HepG2 (cell line): Measurements from ENCODE around the gene AP2S1. TPM values are rescaled to one million over a fixed set of nuclear protein-coding genes. Genes with fewer than 3 reads are reported as not detected.

Experiments
- HOXA5 ChIP-seq: sonication (generic); formaldehyde crosslinking; IDR thresholded peaks from 2 replicates; pipeline ENCODE4 v1.4.0; 2020; ENCODE audit warnings: missing genetic modification reagents
- LRRFIP1 ChIP-seq: sonication (generic); formaldehyde crosslinking; conservative IDR thresholded peaks from 2 replicates; pipeline ENCODE4 v1.4.0; 2020; ENCODE audit warnings: missing genetic modification reagents
- MIER2 ChIP-seq: IDR thresholded peaks from 2 replicates; pipeline ENCODE4 v1.6.1; 2016; ENCODE audit warnings: missing biosample characterization, missing genetic modification reagents
- MTERF4 ChIP-seq: sonication (generic); formaldehyde crosslinking; IDR thresholded peaks from 2 replicates; pipeline ENCODE4 v1.8.0; 2023; ENCODE audit warnings: mild to moderate bottlenecking, missing genetic modification reagents
- PHF20 ChIP-seq: sonication (generic); formaldehyde crosslinking; IDR thresholded peaks from 2 replicates; pipeline ENCODE4 v1.5.0; 2020; ENCODE audit warnings: mild to moderate bottlenecking, missing genetic modification reagents
- PHF5A ChIP-seq: IDR thresholded peaks from one replicate; pipeline ENCODE4 v1.6.1; 2018; ENCODE audit warnings: low read depth, missing genetic modification reagents; ENCODE audit not compliant: unreplicated experiment
- SMAD3 ChIP-seq: sonication (generic); formaldehyde crosslinking; IDR thresholded peaks from 2 replicates; pipeline ENCODE4 v1.4.0; 2020; ENCODE audit warnings: missing genetic modification reagents
- SRSF4 ChIP-seq: fragments of 200-400 bp; formaldehyde crosslinking; IDR thresholded peaks from one replicate; pipeline ENCODE4 v1.6.1; 2018; ENCODE audit warnings: mild to moderate bottlenecking, low read depth, low read length, moderate library complexity; ENCODE audit not compliant: poor library complexity, severe bottlenecking
- TEF ChIP-seq: sonication (generic); formaldehyde crosslinking; IDR thresholded peaks from 2 replicates; pipeline ENCODE4 v1.5.0; 2020; ENCODE audit warnings: missing genetic modification reagents
- WIZ ChIP-seq: sonication (generic); formaldehyde crosslinking; IDR thresholded peaks from 2 replicates; pipeline ENCODE4 v1.5.1; 2020; ENCODE audit warnings: mild to moderate bottlenecking, missing genetic modification reagents
- ZBTB42 ChIP-seq: sonication (generic); formaldehyde crosslinking; IDR thresholded peaks from 2 replicates; pipeline ENCODE4 v1.5.0; 2020; ENCODE audit warnings: mild to moderate bottlenecking, missing genetic modification reagents
- ZKSCAN5 ChIP-seq: sonication (generic); formaldehyde crosslinking; IDR thresholded peaks from 2 replicates; pipeline ENCODE4 v1.5.1; 2020; ENCODE audit warnings: mild to moderate bottlenecking, missing genetic modification reagents
- ZNF432 ChIP-seq: sonication (generic); formaldehyde crosslinking; IDR thresholded peaks from 2 replicates; pipeline ENCODE4 v1.5.0; 2020; ENCODE audit warnings: missing genetic modification reagents, mild to moderate bottlenecking, borderline replicate concordance
- ZNF564 ChIP-seq: sonication (generic); formaldehyde crosslinking; IDR thresholded peaks from 2 replicates; pipeline ENCODE4 v1.8.1; 2023; ENCODE audit warnings: mild to moderate bottlenecking, missing genetic modification reagents
- ZSCAN30 ChIP-seq: sonication (generic); formaldehyde crosslinking; IDR thresholded peaks from 2 replicates; pipeline ENCODE4 v1.5.0; 2020; ENCODE audit warnings: mild to moderate bottlenecking, missing genetic modification reagents
- polyA plus RNA-seq, 8 experiments: library from polyadenylated mRNA; depleted of rRNA in 3 of 8; stranded (reverse) in 7 of 8; unstranded in 1 of 8; fragments of >200 nt; fragmentation: Illumina TruSeq in 4 of 8; extraction: Trizol in 4 of 8; gene quantifications; 2 replicates each; pipeline versions ENCODE4 v1.2.1 to v1.2.3, GENCODE V29; 2011 to 2016; ENCODE audit warnings: low read depth in 4 of 8, missing spikeins in 1 of 8, mixed read lengths in 1 of 8; ENCODE audit not compliant: insufficient read depth in 1 of 8
- total RNA-seq, 5 experiments: library from RNA; depleted of rRNA; stranded (reverse); fragments of >200 nt; fragmentation: Illumina TruSeq; extraction: Trizol; gene quantifications; 2 replicates each; pipeline ENCODE4 v1.2.3, GENCODE V29; 2016; ENCODE audit warnings: low read depth in 1 of 5
- TF ChIP-seq, protein P1 (sequence below): sonication (generic); formaldehyde crosslinking; IDR thresholded peaks from 2 replicates; pipeline ENCODE4 v1.4.0; 2020; ENCODE audit warnings: mild to moderate bottlenecking, missing genetic modification reagents
- TF ChIP-seq, protein P2 (sequence below): sonication (generic); formaldehyde crosslinking; IDR thresholded peaks from 2 replicates; pipeline ENCODE4 v1.4.0; 2020; ENCODE audit warnings: missing genetic modification reagents
- TF ChIP-seq, protein P3 (sequence below): sonication (generic); formaldehyde crosslinking; IDR thresholded peaks from 2 replicates; pipeline ENCODE4 v1.8.0; 2022; ENCODE audit warnings: missing genetic modification reagents, mild to moderate bottlenecking, inconsistent platforms, borderline replicate concordance

AP2S1 gene
- total and polyA plus RNA-seq, 2 of the 13 experiments (the other 11 are each of a cell fraction or from before 2014, with no cell fraction given): 45.2 to 86.1 TPM

DNA sequence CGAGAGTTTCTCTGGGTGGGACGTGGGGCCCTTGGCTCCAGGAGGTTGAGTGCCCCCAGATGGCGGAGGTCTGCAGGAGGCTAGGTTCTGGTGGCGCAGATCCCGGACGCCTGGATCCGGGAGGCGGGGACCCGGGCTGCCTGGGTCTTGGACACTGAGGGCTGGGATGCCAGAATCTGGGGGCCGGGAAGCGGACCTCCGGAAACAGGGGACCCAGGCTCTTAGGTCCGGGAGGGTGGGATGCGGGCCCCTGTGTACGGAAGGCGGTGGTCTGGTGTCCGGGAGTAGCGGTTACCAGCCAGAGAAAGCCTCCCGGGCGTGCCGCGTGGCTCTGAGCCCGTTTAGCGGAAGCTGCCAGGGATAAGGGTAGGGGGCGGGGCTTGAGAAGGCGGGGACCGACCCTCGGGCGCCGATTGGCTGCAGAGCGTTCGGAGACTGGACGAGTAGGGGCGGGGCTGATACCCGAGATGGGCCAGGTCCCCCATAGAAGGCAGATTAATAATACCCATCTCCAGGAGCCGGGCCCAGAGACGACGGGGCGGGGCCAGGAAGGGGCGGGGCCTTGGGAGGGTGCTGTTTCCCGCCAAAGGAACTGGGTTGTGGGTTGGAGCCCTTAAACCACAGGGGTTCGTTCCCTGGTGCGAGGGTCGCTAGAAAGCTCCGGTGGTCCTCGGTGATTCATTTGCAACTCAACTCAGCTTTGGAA lies 62.2 kb downstream of the AP2S1 start, which contains the start of gene SLC1A5 (continued):
- TF ChIP-seq PHF20 (CRISPR knock-in tag) (no peak), ZSCAN30 (CRISPR knock-in tag) (0 out of 2 replicates have a peak, but pooled peaks have one; percentile 31), HOXA5 (CRISPR knock-in tag) (peak; percentile 76; the same call in 1 of the 2 replicates), SMAD3 (CRISPR knock-in tag) (peak; percentile 68; the same call in 1 of the 2 replicates), WIZ (CRISPR knock-in tag) (no peak), MIER2 (peak; percentile 60; the same call in 1 of the 2 replicates), ZNF564 (no peak), TEF (no peak), PHF5A (CRISPR knock-in tag) (peak; percentile 64), ZNF432 (CRISPR knock-in tag) (no peak), MTERF4 (CRISPR knock-in tag) (no peak), LRRFIP1 (CRISPR knock-in tag) (no peak), ZBTB42 (peak; percentile 78; the same call in 1 of the 2 replicates), SRSF4 (no peak), ZKSCAN5 (CRISPR knock-in tag) (no peak)
- TF ChIP-seq, protein P1, sequence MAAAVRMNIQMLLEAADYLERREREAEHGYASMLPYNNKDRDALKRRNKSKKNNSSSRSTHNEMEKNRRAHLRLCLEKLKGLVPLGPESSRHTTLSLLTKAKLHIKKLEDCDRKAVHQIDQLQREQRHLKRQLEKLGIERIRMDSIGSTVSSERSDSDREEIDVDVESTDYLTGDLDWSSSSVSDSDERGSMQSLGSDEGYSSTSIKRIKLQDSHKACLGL (CRISPR knock-in tag): peak; percentile 90
- TF ChIP-seq, protein P2, sequence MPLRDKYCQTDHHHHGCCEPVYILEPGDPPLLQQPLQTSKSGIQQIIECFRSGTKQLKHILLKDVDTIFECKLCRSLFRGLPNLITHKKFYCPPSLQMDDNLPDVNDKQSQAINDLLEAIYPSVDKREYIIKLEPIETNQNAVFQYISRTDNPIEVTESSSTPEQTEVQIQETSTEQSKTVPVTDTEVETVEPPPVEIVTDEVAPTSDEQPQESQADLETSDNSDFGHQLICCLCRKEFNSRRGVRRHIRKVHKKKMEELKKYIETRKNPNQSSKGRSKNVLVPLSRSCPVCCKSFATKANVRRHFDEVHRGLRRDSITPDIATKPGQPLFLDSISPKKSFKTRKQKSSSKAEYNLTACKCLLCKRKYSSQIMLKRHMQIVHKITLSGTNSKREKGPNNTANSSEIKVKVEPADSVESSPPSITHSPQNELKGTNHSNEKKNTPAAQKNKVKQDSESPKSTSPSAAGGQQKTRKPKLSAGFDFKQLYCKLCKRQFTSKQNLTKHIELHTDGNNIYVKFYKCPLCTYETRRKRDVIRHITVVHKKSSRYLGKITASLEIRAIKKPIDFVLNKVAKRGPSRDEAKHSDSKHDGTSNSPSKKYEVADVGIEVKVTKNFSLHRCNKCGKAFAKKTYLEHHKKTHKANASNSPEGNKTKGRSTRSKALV (CRISPR knock-in tag): 0 out of 2 replicates have a peak, but pooled peaks have one; percentile 41
- TF ChIP-seq, protein P3, sequence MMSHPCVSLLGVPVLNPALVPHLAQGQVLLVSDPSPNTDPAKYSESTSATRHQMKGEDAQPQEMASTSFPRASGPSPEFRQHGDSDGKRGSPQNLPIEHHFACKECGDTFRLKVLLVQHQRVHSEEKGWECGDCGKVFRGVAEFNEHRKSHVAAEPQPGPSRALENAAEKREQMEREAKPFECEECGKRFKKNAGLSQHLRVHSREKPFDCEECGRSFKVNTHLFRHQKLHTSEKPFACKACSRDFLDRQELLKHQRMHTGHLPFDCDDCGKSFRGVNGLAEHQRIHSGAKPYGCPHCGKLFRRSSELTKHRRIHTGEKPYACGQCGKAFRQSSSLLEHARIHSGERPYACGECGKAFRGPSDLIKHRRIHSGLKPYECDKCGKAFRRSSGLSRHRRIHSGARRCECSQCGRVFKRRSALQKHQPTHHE (CRISPR knock-in tag): no peak
